ENCODE data around the gene LARP1.

LARP1 gene

DNA sequence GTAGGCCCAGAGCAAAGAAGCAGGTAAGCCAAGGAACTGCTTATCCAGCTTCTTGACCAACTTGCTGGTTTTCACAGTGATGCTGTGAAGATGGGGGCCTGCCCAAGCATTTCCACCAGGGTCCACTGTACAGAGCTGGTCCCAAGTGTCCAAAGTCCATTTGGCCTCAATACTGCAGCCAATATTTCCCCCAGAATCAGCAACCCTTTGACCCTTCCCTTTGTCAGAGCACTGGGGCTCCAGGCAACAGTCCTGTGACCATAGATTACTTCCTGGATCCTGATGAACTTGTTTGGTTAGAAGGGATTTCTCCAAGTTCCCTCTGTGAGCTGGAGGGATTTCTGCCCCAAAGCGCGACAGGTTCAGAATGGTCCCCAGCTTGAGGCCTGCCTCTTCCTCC, 68.9 kb downstream of the LARP1 start:
- H3K4me1 ChIP-seq (ENCODE audit: control insufficient read depth, low read length), result no peaks in the 10 kb centered on the region
- no peaks in the 10 kb centered on the region for H3F3A ChIP-seq (ENCODE audit: control insufficient read depth, insufficient read depth)
- no peak overlapping the region for H3K27ac ChIP-seq (ENCODE audit: low read depth, low read length)
- no peaks in the 10 kb centered on the region for H3K9me3 ChIP-seq (ENCODE audit: control insufficient read depth, insufficient read depth, low read length)
- no peaks in the 10 kb centered on the region for H3K27me3 ChIP-seq (ENCODE audit: control insufficient read depth, low read length)
- no peak for TF ChIP-seq EZH2phosphoT487 (IDR thresholded peaks at IDR 0.05; ENCODE audit: borderline replicate concordance, low read length)
- TF ChIP-seq, protein P1, sequence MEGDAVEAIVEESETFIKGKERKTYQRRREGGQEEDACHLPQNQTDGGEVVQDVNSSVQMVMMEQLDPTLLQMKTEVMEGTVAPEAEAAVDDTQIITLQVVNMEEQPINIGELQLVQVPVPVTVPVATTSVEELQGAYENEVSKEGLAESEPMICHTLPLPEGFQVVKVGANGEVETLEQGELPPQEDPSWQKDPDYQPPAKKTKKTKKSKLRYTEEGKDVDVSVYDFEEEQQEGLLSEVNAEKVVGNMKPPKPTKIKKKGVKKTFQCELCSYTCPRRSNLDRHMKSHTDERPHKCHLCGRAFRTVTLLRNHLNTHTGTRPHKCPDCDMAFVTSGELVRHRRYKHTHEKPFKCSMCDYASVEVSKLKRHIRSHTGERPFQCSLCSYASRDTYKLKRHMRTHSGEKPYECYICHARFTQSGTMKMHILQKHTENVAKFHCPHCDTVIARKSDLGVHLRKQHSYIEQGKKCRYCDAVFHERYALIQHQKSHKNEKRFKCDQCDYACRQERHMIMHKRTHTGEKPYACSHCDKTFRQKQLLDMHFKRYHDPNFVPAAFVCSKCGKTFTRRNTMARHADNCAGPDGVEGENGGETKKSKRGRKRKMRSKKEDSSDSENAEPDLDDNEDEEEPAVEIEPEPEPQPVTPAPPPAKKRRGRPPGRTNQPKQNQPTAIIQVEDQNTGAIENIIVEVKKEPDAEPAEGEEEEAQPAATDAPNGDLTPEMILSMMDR (IDR thresholded peaks at IDR 0.05; ENCODE audit: low read depth, low read length, poor library complexity, severe bottlenecking), result no peak
- no peaks in the 10 kb centered on the region for H4K20me1 ChIP-seq (ENCODE audit: control insufficient read depth, insufficient read depth, low read depth, low read length)
- H3K79me2 ChIP-seq (ENCODE audit: control insufficient read depth, low read length), result no peaks in the 10 kb centered on the region
- peaks cover 23% of the 10 kb centered on the region for H3K36me3 ChIP-seq (ENCODE audit: control insufficient read depth, low read length)
- no peaks in the 10 kb centered on the region for H3K9me2 ChIP-seq (replicated peaks; ENCODE audit: control insufficient read depth, low read length)
- no peak overlapping the region for H3K4me3 ChIP-seq (ENCODE audit: low read length)
- H3K4me2 ChIP-seq (ENCODE audit: low read length), result no peak overlapping the region

- H3K27me3 ChIP-seq (ENCODE audit: control insufficient read depth, low read length), result no peaks in the 10 kb centered on the region
- H3K4me2 ChIP-seq (ENCODE audit: low read length), result no peak overlapping the region
- H3K9me3 ChIP-seq (ENCODE audit: control insufficient read depth, insufficient read depth, low read length), result no peaks in the 10 kb centered on the region
- H3K36me3 ChIP-seq (ENCODE audit: control insufficient read depth, low read length), result peaks cover 26% of the 10 kb centered on the region
- H3K27ac ChIP-seq (ENCODE audit: low read depth, low read length), result no peak overlapping the region
- TF ChIP-seq, protein P1 (IDR thresholded peaks at IDR 0.05; ENCODE audit: low read depth, low read length, poor library complexity, severe bottlenecking), result no peak
- no peak for TF ChIP-seq EZH2phosphoT487 (IDR thresholded peaks at IDR 0.05; ENCODE audit: borderline replicate concordance, low read length)
- no peaks in the 10 kb centered on the region for H3F3A ChIP-seq (ENCODE audit: control insufficient read depth, insufficient read depth)
- no peaks in the 10 kb centered on the region for H4K20me1 ChIP-seq (ENCODE audit: control insufficient read depth, insufficient read depth, low read depth, low read length)
- no peaks in the 10 kb centered on the region for H3K79me2 ChIP-seq (ENCODE audit: control insufficient read depth, low read length)
- H3K4me3 ChIP-seq (ENCODE audit: low read length), result no peak overlapping the region
- no peaks in the 10 kb centered on the region for H3K9me2 ChIP-seq (replicated peaks; ENCODE audit: control insufficient read depth, low read length)
- H3K4me1 ChIP-seq (ENCODE audit: control insufficient read depth, low read length), result peaks cover 3% of the 10 kb centered on the region
These were observed 74.0 kb downstream of the LARP1 start for GRCh38 chr5:154829181-154829588.

DNA sequence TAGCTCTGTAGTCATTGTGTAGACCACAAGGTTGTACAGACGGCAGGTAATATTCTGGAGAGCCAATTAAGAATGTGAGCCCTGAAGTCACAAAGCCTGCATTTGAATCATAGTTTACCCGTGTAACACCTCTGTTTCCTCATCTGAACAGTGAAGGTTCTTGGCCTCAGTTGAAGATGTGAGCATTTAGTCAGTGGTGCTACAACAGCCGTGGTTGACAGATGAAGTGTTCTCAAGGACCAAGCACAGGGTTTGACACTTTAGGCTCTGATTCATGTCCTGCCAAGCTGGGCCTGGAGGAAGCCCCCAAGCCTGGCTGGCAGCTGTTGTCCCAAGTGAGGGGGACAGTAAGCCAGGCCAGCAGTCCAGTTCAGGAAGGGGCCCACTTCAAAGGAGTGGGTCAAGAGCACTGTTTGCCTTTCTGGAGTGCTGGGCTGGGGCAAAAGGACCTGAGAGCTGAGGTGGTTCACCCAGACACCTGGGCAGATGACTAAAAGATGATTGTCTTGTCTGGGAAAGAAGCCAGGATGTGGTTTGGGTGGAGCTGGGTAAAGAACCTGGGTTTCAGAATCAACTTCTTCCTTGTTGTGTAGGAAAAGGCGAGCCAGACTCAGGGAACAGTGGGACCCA, 74.5 kb downstream of the LARP1 start:
- Histone ChIP-seq H3K27ac (ENCODE audit: low read depth, low read length) (no peak overlapping the region), H3K4me2 (ENCODE audit: low read length) (no peak overlapping the region), H3K4me1 (ENCODE audit: control insufficient read depth, low read length) (peaks cover 5% of the 10 kb centered on the region), H3K9me2 (replicated peaks; ENCODE audit: control insufficient read depth, low read length) (no peaks in the 10 kb centered on the region), H3F3A (ENCODE audit: control insufficient read depth, insufficient read depth) (no peaks in the 10 kb centered on the region), H3K27me3 (ENCODE audit: control insufficient read depth, low read length) (no peaks in the 10 kb centered on the region), H3K79me2 (ENCODE audit: control insufficient read depth, low read length) (no peaks in the 10 kb centered on the region), H3K4me3 (ENCODE audit: low read length) (no peak overlapping the region), H4K20me1 (ENCODE audit: control insufficient read depth, insufficient read depth, low read depth, low read length) (no peaks in the 10 kb centered on the region), H3K9me3 (ENCODE audit: control insufficient read depth, insufficient read depth, low read length) (no peaks in the 10 kb centered on the region), H3K36me3 (ENCODE audit: control insufficient read depth, low read length) (peaks cover 29% of the 10 kb centered on the region)
- TF ChIP-seq, protein P1 (IDR thresholded peaks at IDR 0.05; ENCODE audit: low read depth, low read length, poor library complexity, severe bottlenecking), result no peak
- no peak for TF ChIP-seq EZH2phosphoT487 (IDR thresholded peaks at IDR 0.05; ENCODE audit: borderline replicate concordance, low read length)
